ENCODE measurements around the gene CELF4.

CELF4 gene

DNA sequence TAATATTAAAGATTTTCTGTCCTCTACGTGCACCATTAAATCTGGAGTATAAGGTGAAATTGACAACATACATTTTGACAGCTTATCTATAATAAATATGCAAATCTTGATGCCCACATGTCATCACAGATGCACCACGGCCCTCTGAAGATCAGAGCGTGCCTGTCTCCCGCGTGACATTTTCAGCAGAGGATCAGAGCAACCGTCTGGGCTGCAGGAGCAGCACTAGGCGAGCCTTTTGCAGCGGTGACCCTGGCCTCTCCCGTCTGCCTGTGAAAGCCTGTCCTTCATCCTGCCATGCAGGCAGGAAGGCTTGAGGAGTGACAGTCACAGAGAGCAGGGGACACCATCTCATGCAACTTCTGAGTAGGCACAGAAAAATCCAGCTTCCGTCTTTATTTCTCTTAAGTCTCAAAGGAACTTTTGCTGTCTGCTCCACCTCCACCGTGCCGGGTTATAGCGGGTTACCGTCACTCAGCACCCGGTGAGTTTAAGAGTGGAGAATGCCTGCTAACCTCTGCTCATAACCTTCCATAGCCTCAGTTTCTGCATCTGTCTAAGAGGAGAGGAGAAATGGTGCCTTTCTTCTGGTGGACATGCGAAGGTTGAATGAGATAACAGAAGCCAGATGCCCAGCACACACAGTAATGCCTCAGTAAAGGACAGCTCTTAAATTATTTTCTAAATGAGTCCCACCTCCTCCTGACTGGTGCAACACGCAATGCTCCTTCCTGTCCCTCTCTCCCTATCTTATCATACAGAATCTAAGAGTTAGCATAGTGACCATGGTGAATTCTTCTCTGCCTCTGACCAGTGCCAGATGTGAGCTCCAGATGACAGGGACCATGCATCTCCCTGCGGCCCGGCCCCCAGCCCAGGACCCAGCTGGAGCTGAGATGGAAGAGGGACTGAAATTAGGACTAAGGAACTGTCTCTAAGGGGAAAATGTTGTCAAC is 43.8 kb downstream of the CELF4 start:
- DNase-seq = no peak

DNA sequence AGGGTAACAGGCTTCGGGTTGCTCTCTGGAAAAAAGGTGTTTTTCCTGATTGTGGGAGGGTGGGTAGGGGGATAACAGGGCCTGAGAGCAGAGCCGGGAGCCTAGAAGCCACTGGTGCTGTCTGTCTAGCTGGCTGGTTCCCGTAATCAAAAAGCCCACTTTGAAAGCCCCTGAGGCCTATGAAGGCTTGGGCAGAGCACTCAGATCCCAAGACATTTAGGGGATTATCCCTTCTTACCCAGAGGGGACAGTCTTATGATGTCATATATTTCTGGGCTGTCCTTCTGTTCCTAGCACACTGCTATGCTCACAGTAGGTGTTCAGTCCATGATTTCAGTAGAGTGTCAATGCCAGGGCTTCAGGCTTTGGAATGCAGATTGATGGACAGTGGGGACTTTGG is 45.1 kb downstream of the CELF4 start:
- DNase-seq = no peak

DNA sequence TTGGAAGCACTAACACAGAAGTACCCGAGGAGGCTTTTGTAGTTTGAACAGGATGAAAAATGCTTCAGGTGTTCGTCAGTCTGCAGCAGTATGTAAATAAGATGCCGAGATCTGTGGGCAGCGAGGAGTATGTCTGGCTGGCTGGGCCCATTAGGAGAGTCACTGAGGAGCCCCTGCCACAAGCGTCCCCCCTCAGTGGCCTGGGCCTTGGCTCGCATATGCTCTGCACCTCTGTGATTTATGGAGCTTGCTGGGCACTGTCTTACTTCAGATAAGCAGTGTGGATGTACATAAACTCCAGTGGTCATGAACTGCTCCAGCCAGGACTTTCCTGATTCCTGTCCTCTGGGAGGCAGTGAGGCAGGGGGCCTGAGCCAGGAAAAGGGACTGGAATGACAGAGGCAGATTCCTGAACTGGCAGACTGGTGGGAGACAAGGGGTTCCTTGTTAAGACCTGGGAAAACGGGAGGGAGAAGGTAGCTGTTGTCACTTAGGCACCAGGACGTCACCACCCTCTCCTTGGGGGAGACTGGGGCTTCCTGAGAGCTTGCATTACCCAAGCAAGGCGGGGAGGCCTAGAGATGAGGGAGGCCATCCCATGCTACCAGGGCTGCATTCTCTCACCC is 46.0 kb downstream of the CELF4 start:
- no peak for DNase-seq

DNA sequence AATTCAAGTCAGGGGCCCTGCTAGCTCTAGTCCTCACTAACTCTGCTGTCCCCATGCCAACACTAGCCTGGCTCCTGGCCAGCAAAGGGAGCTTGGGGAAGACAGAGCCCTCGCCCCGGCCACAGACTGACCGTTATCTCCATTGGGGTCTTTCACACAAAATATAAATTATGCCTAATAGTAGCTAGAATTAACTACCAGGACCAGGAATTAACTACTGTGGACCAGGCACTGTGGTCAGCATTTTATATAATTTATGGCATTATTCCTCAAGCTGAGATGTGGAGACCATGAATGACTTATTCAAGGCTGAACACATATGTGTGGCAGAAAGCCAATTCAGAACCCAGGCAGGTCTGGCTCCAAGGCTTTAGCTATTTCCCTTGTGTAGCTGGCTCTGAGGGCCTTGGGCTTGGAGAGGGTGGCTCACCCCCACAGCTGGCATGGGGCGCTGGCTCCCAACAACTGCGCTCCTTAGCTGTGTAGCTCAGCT is 49.2 kb downstream of the CELF4 start:
- no peak for DNase-seq

DNA sequence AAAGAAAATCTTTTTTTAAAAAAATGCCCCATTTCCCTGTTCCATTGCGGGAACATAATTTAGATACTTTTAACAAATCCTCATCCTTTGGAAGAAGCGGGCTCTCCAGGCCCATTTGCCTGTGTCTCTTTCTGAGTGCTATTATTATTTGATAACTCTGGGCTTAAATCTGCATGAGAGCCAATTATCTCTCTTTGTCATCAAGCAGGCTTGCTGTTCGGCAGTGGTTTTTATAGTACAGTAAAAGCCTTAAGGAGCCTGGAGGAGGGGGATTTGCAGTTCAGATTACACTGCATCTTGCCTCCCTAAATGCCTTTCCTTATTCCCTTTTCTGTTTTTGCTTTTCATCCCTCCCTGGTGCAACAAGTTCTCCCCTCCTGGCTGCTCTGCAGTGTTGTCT is 50.6 kb downstream of the CELF4 start:
- DNase-seq = no peak

DNA sequence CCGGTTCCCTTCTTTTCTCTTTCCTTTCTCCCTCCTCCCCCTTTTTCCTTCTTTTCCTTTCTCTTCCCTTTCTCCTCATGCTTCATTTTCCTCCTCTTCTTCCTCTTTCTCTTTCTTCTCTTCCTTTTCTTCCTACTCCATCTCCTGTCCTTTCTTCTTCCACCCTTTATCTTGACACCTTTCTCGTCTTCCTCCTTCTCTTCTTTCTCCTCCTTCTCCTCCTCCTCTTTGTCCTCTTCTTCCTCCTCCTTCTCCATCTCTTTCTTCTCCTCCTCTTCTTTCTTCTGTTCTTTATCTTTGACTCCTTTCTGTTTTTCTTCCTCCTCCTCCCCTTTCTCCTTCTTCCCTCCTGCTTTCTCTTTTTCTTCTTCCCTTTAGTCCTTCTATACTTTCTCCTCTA is 53.2 kb downstream of the CELF4 start:
- DNase-seq = no peak

DNA sequence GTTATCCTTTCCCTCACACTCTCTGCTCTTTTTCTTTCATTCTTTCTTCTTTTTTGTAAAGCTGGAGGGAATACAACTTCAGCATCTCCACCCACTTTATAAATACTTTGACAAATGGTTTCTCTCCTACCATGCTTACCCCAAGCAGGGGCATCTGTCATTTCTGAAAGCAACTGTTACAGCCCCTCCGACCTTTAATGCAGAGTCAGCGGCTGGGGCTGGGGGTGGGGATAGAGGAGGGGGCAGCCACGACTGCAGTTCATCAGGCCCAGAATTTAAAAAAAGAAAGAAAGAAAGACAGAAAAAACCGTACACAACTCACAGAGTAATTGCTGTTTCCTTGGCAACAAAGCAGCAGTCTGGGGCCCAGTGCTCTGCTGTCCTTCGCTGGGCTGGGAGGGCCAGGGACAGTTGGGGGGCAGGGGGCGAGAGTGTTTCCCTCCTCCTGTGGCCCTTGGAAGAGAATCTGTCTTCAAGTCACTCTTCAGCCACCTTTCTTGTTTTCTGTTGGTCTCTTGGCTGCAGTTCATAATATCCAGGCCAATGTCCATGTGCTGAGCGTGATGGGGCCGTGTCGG is 53.8 kb downstream of the CELF4 start:
- DNase-seq = no peak

DNA sequence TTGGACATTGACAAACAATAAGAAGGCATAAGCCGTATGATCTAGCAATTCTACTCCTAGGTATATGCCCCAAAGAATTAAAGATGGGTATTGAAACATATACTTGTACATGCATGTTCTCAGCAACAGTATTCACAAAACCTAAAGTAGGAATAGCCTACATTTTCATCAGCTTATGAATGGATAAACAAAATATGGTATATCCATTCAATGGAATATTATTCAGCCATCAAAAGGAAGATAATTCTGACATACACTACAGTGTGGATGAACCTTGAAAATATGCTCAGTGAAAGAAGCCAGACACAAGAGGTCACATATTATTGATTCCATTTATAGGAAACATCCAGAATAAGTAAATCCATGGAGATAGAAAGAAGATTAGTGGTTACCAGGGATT is 56.0 kb downstream of the CELF4 start:
- no peak for DNase-seq

DNA sequence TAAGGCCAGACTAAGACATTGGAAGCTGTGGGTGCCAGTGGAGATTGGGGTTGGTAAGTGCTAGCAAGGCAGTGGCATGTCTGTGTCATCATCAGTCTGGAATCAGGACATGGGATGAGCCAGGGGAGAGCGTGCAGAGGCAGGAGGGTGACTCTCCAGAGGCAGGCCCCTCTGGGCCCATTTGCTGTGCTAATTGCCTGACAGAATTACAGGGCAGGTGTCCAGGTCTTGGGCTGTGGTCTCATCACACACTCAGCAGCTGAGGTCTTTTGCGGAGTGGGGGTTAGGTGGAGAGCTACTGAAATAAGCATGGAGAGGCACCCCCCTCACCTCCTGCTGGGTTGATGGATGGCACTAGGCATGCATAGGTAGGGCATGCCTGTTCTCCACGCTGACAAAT is 57.4 kb downstream of the CELF4 start:
- DNase-seq = no peak

DNA sequence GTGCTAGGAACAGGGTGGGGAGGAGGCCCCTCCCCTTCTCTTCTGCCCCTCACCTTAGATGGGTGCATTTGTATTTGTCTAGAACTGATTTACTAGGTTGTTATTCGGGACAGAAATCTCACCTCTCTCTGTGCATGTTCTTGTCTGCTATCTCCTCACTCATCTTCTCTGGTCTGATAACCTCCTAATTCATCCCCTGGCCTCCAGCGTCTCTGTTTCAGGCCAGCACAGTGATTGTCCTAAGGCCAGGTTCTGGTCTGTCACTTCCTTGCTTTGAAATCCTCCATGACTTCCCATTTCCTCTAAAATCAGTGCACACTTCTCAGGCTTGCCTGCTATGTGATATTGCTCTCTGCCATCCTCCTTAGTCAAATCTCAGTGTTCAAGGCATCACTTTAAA is 58.4 kb downstream of the CELF4 start:
- no peak for DNase-seq

DNA sequence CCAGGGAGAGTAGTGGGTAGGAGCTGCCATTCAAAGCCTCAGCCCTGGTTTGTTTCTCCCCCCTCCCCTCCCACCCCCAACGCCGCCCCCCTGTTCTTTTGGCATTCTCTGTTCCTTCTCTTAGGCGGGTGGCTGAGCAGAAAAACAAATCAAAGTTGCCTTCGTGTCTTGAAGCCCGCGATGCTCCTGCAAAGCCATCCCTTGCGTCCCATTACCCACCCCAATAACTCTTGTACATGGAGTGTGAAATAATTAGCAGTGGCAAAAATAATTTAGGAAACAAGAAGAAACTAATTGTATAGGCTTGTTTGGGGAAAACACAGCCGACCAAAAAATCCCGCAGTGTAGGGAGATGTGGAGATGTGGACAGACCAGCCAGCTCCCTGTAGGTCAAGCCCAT is 59.6 kb downstream of the CELF4 start:
- DNase-seq = no peak

DNA sequence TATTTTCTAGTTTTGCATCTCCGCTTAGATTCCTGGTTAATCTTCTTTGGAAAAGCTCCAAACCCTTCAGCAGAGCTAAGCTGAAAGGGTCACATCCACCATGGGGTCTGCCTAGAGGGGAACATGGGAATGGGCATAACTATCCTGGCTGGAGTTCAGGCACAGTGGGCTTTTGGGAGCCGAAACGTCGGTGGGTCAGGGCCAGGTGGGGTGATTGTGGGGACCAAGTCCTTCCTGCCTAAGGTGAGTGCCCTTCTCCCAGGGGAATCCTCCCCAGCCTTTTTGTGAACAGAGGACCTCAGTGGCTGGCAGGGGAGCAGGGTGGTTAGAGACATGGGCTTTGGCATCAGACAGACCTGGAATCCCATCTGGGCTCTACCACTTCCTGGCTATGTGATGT is 60.3 kb downstream of the CELF4 start:
- no peak for DNase-seq

DNA sequence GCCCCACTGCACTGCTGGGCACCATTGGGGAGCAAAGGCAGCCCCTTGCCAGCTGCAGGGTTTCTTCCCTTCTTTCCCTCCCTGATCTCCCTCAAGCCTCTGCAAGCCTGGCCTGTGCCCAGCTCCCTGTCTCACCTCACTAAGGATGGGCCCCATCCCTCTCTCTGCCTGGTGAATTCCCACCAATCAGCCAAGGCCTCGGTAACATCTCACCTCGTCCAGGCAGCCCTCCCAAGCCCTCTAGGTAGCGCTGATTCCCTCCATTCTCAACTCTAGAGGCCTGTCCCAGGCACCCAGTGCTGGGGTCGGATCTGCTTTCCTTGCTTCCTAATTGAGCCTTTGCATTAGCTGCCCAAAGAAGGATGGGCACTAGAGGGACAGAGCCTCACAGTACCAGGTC is 63.0 kb downstream of the CELF4 start:
- DNase-seq = no peak

DNA sequence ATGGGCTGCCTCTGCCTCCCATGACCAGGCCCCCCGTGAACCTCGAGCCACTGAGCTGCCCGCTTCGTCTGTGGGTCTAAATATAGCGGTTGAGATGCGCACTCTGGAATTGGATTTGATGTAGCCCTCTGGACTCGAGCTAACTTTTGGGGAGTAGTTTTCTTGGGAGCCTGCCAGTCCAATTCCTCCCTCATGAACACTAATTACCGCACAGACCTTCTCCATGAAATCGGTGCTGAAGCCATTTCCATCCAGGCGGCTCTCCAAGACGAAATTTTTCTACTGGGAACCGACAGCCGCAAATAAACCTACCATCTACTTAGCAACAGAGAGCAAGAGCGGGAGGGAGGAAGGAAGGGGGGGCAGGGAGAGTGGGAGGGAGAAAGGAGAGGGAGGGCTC is 63.6 kb downstream of the CELF4 start:
- no peak for DNase-seq

DNA sequence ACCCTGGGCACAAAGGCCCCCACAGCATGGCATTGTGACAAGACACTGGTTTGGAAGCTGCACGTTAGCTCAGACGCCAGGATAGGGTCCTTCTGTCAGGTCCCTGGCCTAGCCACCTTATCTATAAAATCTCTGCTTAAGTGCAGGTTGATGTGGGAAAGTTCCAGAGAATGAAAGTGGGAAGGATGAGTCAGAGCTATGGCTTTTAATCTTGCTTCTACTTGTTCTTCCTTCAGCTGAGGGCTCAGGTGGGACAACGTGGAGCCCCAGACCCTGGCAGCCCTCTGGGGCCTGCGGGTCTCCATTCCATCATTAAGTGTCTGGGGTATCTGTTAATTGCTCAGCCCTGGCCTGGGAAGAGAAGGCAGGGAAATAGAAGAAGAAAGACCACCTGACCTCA is 64.5 kb downstream of the CELF4 start:
- no peak for DNase-seq

DNA sequence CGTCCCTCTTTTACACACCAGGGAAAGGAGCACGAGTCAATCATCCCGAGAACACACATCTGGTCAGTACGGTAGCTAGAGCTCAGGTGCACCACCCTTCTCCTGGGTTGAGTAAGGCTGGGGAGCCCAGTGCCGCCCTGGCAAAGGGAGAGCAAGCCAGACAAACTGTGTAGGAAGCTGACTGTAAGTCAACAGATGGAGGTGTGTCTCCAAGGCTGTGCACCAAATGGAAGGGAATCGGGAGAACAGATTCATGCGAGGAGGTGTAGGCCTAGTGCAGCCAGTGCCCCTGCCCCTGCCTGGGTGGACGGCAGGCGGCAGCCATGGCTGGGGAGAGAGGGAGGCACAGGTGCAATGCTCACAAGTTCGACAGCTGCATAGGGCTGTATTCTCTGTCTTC is 65.7 kb downstream of the CELF4 start:
- DNase-seq = no peak

DNA sequence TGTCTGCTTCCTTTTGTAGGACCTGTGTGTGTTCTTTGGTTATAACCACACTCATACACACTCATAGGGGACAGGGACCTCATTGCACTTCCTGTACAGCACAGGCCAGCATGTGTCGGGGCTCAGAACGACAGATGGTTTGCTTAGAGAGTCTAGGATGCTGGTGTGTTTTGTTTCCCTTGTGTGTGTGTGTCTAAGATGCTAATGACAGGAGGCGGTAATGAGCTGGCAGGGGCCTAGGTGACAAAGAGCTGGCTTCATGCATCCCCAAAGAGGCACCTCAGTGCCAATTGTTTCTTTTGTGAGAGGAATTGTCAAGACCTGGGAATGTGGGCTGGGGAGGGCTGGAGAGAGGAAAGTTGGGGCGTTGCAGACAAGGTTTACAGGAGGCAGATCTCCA is 66.6 kb downstream of the CELF4 start:
- DNase-seq = no peak

DNA sequence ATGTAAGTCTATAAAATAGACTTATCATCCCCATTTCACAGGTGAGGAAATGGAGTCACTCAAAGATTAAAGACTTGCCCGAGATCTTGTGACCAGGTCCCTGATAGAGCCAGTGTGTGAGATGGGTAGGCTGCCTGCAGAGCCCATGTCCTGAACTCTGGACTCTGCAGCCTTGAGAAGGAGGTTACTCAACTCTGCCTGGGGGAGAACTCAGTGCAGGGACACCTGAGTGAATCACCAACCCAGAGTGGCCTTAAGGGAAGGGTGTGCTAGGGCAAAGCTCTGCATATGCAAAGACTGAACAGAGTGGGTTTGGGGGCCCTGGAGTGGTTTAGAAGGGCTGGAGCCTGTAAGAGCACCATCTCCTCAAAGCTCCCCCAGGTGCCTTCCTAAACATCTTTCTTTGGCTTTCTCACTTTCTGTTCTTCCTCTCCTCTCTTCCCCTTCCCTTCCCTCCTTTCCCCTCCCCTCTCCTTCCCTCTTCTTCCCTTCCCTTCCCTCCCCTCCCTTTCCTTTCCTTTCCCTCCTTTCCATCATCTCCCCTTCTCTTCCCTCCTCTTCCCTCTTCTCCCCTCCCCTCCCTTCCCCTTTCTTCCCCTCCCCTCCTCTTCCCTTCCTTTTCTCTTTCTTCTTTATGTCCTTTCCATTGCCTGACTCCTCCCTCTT is 67.6 kb downstream of the CELF4 start:
- DNase-seq = no peak

DNA sequence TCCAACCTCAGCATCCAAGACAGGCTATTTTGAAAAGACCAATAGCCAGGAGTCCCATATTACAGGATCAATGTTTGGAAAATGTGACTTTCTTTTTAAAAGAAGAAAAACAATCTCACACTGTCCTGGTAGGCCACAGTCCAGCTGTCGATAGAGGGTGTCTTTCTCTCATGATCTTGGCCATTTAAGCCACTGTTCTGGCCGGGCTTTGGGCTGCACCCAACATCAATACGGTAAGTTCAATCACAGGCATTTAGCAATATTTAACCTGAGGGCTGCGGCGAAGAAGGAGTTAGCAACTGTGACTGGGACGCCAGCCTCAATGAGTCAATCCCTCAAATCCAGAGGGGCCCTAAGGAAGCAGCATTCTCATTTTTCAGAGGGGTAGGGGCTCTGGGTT is 69.0 kb downstream of the CELF4 start:
- no peak for DNase-seq

DNA sequence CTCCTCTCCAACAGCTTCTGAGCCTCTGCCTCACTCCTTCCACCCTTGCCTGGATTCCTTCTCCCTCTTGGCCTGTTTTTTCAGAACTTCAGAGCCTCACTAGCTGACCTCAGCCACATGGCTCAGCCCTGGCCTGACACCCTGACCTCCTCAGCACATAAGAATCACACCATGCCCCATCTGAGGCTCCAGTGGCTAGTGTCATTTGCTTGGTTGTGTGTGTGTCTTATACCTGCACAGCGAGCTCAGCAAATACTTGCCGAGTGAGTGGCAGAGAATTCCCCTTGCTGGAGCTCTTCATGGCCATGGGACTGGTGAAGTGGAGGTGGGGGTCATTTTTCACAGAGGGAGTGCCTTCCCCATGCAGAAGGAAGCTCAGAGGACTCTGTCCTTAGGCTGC is 70.2 kb downstream of the CELF4 start:
- DNase-seq = no peak

DNA sequence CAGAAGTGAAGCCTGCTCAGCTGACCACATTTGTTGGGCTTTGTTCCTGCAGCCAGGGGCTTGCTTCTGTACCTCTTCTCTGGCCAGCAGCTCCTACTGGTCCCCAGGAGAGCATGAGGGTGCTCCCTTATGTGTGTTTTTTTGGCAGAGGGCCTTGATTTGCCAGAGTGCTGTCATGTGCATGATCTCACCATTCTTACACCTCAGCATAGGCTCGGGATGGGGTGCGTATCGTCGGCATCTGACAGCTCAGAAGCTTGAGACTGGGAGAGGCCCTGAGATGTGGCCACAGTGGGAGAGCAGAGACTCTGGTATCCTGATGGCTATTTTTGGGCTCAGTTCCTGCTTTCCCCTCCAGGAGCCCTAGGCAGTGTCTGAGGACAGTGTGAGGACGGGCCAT is 71.2 kb downstream of the CELF4 start:
- DNase-seq = no peak

DNA sequence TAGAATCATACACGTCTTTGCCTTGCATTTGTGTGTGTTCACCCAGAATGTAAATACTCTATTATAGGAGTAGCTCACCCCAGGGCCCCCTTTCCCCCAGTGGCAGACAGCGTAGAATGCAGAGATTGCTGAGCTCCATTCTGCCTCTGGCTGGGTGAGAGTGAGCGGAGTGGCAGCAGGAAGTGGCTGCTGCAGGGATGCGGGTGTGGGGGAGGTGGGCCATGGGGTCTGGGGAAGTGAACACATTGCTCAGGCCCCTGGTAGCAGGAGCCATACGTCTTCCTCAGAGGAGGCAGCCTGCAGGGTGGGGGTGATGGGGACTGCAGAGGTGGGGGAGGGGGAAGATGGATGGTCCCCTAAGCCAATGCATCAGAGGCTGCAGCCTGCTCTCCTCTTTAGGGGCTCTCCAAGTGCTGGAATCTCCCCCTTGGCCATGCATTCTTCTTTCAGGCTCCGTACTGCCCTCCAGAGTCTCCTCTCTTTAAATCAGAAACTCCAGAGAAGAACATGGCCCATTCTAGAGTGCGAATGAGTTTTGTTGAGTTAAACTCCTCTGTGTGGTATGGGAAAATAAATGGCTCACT is 72.2 kb downstream of the CELF4 start:
- DNase-seq = no peak

DNA sequence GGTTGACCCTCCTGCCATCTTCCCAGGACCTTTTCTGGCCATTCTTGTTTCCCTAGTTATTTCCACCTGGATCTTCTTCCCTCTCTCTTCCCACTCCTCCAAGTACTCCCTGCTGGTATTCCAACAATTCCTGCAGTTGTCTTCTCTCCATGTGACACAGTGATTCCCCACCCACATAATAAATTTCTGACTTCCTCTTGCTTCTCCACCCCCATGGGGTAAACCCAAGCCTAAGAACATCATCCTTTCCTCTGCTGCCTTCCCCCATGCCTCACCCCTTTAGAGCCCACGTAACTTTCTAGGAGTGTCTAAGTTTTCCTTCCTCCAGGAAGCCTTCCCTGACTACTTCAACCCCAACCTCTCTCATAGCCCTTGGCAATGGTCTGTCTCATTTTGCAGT is 72.6 kb downstream of the CELF4 start:
- DNase-seq = no peak

All from activated T-cell treated with anti-CD3 and anti-CD28 coated beads, Interleukin-2, amount 50 U/mL, for 1 hour (primary cell).